ENCODE measurements around the gene ITM2B.
A peak's percentile ranks its signal among the peaks of the same experiment; 100 is the strongest.
"Not testable (repeated sequence)": the region's sequence is repeated elsewhere in the genome, so short reads cannot be mapped to it uniquely, and the experiment has no call there.

The ITM2B gene

GRCh38 chr13:48233046-48233888 is at the start of gene ITM2B:
Gene ITM2B, plus strand, starts transcription at chr13:48233206. Its CDS starts 155 bp downstream, at chr13:48233361.
- peak; percentile 49 for DNase-seq

GRCh38 chr13:48184260-48184659 is 48.7 kb upstream of the ITM2B start:
- no peak for DNase-seq

- no peak for DNase-seq
Measured at GRCh38 chr13:48185018-48185417, 48.0 kb upstream of the ITM2B start.

GRCh38 chr13:48186722-48187121 is 46.3 kb upstream of the ITM2B start:
- no peak for DNase-seq

GRCh38 chr13:48188131-48188530 is 44.9 kb upstream of the ITM2B start:
- no peak for DNase-seq

- no peak for DNase-seq
Measured at GRCh38 chr13:48188601-48189000, 44.4 kb upstream of the ITM2B start.

- no peak for DNase-seq
Measured at GRCh38 chr13:48189171-48189570, 43.8 kb upstream of the ITM2B start.

- no peak for DNase-seq
Measured at GRCh38 chr13:48192411-48192935, 40.5 kb upstream of the ITM2B start.

- no peak for DNase-seq
Measured at GRCh38 chr13:48194379-48194754, 38.6 kb upstream of the ITM2B start.

GRCh38 chr13:48199404-48199946 is 33.5 kb upstream of the ITM2B start:
- no peak for DNase-seq

GRCh38 chr13:48201044-48201443 is 32.0 kb upstream of the ITM2B start:
- DNase-seq: no peak

- DNase-seq: not testable (repeated sequence)
Measured at GRCh38 chr13:48207207-48207606, 25.8 kb upstream of the ITM2B start.

GRCh38 chr13:48210178-48210577 is 22.8 kb upstream of the ITM2B start:
- DNase-seq: no peak

- DNase-seq: no peak
Measured at GRCh38 chr13:48214519-48215121, 18.4 kb upstream of the ITM2B start.

GRCh38 chr13:48215511-48216203 is 17.3 kb upstream of the ITM2B start:
- not testable (repeated sequence) for DNase-seq

- no peak for DNase-seq
Measured at GRCh38 chr13:48216204-48216711, 16.7 kb upstream of the ITM2B start.

GRCh38 chr13:48220592-48220980 is 12.4 kb upstream of the ITM2B start:
- DNase-seq: no peak

GRCh38 chr13:48220981-48221685 is 11.9 kb upstream of the ITM2B start:
- no peak for DNase-seq

- no peak for DNase-seq
Measured at GRCh38 chr13:48221686-48222187, 11.3 kb upstream of the ITM2B start.

GRCh38 chr13:48222358-48223301 is 10.4 kb upstream of the ITM2B start:
- DNase-seq: no peak

GRCh38 chr13:48224701-48225100 is 8.3 kb upstream of the ITM2B start:
- no peak for DNase-seq
